Lung (tissue), 12 donors: ENCODE measurements around the gene KRTAP4-11. TPM values are rescaled to one million over a fixed set of nuclear protein-coding genes. Genes with fewer than 3 reads are reported as not detected.
A peak's percentile ranks its signal among the peaks of the same experiment; 100 is the strongest.
"Not testable (repeated sequence)": the region's sequence is repeated elsewhere in the genome, so short reads cannot be mapped to it uniquely, and the experiment has no call there.

ENCODE experiments used
- ATAC-seq: fragments of 200-7000 bp; cut with Tn5 transposase; one replicate; pipeline ENCODE4 v1.9.1; 2020; ENCODE audit warnings: moderate number of reproducible peaks; ENCODE audit not compliant: insufficient read depth, low FRiP score
- DNase-seq, 3 donors: peaks; one replicate each; pipeline ENCODE4 v3.0.0-alpha.2; 2013 to 2017
- H3K27ac ChIP-seq, 2 donors: one replicate each; pipeline ENCODE4 v1.5.1; 2013; ENCODE audit warnings: mild to moderate bottlenecking in 2 of 2, moderate library complexity in 2 of 2, control low read depth in 1 of 2, inconsistent platforms in 1 of 2, low read depth in 1 of 2, low read length in 1 of 2
- H3K27me3 ChIP-seq, 3 donors: one replicate each; pipeline ENCODE4 v1.5.1; 2013; ENCODE audit warnings: low read length in 2 of 3; ENCODE audit not compliant: control insufficient read depth in 3 of 3, insufficient read depth in 3 of 3
- H3K36me3 ChIP-seq, 4 donors: one replicate each; pipeline ENCODE4 v1.5.1; 2013; ENCODE audit warnings: low read length in 4 of 4, mild to moderate bottlenecking in 1 of 4, moderate library complexity in 1 of 4; ENCODE audit not compliant: control insufficient read depth in 4 of 4, insufficient read depth in 4 of 4
- H3K4me1 ChIP-seq, 5 donors: one replicate each; pipeline ENCODE4 v1.5.1; 2013; ENCODE audit warnings: low read length in 5 of 5, mild to moderate bottlenecking in 2 of 5, moderate library complexity in 1 of 5; ENCODE audit not compliant: control insufficient read depth in 5 of 5, insufficient read depth in 5 of 5
- H3K4me3 ChIP-seq: one replicate; pipeline ENCODE4 v1.5.1; 2013; ENCODE audit warnings: mild to moderate bottlenecking, control low read depth, moderate library complexity
- H3K9ac ChIP-seq, 2 donors: one replicate each; pipeline ENCODE4 v1.5.1; 2013; ENCODE audit warnings: low read length in 2 of 2, control low read depth in 1 of 2; ENCODE audit not compliant: insufficient read depth in 1 of 2
- H3K9me3 ChIP-seq, 4 donors: one replicate each; pipeline ENCODE4 v1.5.1; 2013; ENCODE audit warnings: low read length in 3 of 4, mild to moderate bottlenecking in 1 of 4, moderate library complexity in 1 of 4; ENCODE audit not compliant: control insufficient read depth in 4 of 4, insufficient read depth in 3 of 4
- CTCF ChIP-seq: IDR thresholded peaks from 2 replicates; pipeline ENCODE4 v1.5.1; 2012; ENCODE audit warnings: mild to moderate bottlenecking; ENCODE audit errors: control extremely low read depth, extremely low read depth
- WGBS, 2 donors: extraction: QIAGEN DNeasy Blood & Tissue Kit; methylation state at CpG; one replicate each; pipeline ENCODE4 v1.1.7; 2013; 5-methylcytosine and 5-hydroxymethylcytosine counted together
- polyA plus RNA-seq, 2 donors: library from polyadenylated mRNA; stranded (reverse); fragments of 200-250 nt; gene quantifications; one replicate each; pipeline ENCODE4 v1.2.1, GENCODE V29; 2013
- total RNA-seq, 2 donors: library from RNA; depleted of rRNA in 1 of 2; stranded (reverse); fragments of >200 nt in 1 of 2; gene quantifications; one replicate each; pipeline ENCODE4 v1.2.1, GENCODE V29; 2014 to 2021
- donor health status: control.
- donor health status: control.
- donor health status: Bipolar disorder and iron deficiency.
- donor health status: healthy.
- donor health status: DM: yes; HTN: yes; CAD: no.

Gene KRTAP4-11
- total and polyA plus RNA-seq, 4 donors, result 0.34 TPM; not detected in 3

GRCh38 chr17:41098042-41098441 lies 20.1 kb downstream of the KRTAP4-11 start, which contains the start of gene KRTAP4-8:
TSS of gene KRTAP4-8 (minus strand) at chr17:41098142. CDS start at chr17:41098084, 58 bp downstream.
- Histone ChIP-seq H3K4me3 (no peak within 1 kb of the TSS), H3K27me3 (no peaks in the 10 kb centered on the region), H3K36me3 (no peaks in the 10 kb centered on the region), H3K9ac (no peak within 1 kb of the TSS), H3K4me1 (no peaks in the 10 kb centered on the region), H3K27ac (no peak within 1 kb of the TSS), H3K9me3 (no peaks in the 10 kb centered on the region)
- no peak for TF ChIP-seq CTCF
- ATAC-seq (no peak), DNase-seq (no peak)
- 68 to 81% methylated on average over 4 of the region's 4 CpGs for WGBS, 2 donors

GRCh38 chr17:41096055-41096454 lies 22.1 kb downstream of the KRTAP4-11 start:
- DNase-seq (peak; percentile 28 to 45 (median 40)), ATAC-seq (no peak)
- no peaks in the 10 kb centered on the region for H3K4me1 ChIP-seq
- no peaks in the 10 kb centered on the region for H3K27me3 ChIP-seq
- no peaks in the 10 kb centered on the region for H3K9me3 ChIP-seq
- WGBS, 2 donors, result 70 to 83% methylated on average over 7 of the region's 7 CpGs
- no peaks in the 10 kb centered on the region for H3K36me3 ChIP-seq
- no peak for TF ChIP-seq CTCF
- no peak overlapping the region for H3K4me3 ChIP-seq
- no peak overlapping the region for H3K9ac ChIP-seq
- no peak overlapping the region for H3K27ac ChIP-seq

GRCh38 chr17:41088760-41089352 lies 29.3 kb downstream of the KRTAP4-11 start:
- DNase-seq, H3K9ac ChIP-seq, H3K4me1 ChIP-seq, H3K9me3 ChIP-seq, H3K27me3 ChIP-seq, ATAC-seq, H3K27ac ChIP-seq, H3K4me3 ChIP-seq, H3K36me3 ChIP-seq: not testable (repeated sequence)
- WGBS, 2 donors, result 43 to 63% methylated on average over 4 of the region's 4 CpGs

- WGBS, 2 donors, result 82 to 93% methylated on average over 14 of the region's 14 CpGs
- H3K4me3 ChIP-seq, DNase-seq, H3K27me3 ChIP-seq, H3K36me3 ChIP-seq, H3K9me3 ChIP-seq, H3K9ac ChIP-seq, ATAC-seq, H3K4me1 ChIP-seq, H3K27ac ChIP-seq: not testable (repeated sequence)
Measured at GRCh38 chr17:41084100-41084856, 33.9 kb downstream of the KRTAP4-11 start, which contains the start of gene KRTAP4-7. TSS of gene KRTAP4-7 (plus strand) at chr17:41084150. CDS start at chr17:41084207, 57 bp downstream.

GRCh38 chr17:41083427-41083826 lies 34.7 kb downstream of the KRTAP4-11 start:
- H3K4me1 ChIP-seq, H3K27ac ChIP-seq, H3K4me3 ChIP-seq, H3K27me3 ChIP-seq, H3K9ac ChIP-seq, H3K36me3 ChIP-seq, H3K9me3 ChIP-seq, DNase-seq, ATAC-seq: not testable (repeated sequence)
- WGBS, 2 donors, result 69 to 71% methylated on average over 2 of the region's 2 CpGs
